CD4-positive, alpha-beta T cell treated with Interleukin-17A for 1 hour (primary cell): Measurements from ENCODE around the gene ATG13.

Experiments
- DNase-seq: peaks from one replicate; pipeline ENCODE4 v3.0.0-alpha.2; 2020

ATG13 gene

GRCh38 chr11:46609386-46609785, 8.0 kb upstream of the ATG13 start:
- no peak for DNase-seq

- DNase-seq, result no peak
Measured at GRCh38 chr11:46611526-46612304, 5.6 kb upstream of the ATG13 start.

DNA sequence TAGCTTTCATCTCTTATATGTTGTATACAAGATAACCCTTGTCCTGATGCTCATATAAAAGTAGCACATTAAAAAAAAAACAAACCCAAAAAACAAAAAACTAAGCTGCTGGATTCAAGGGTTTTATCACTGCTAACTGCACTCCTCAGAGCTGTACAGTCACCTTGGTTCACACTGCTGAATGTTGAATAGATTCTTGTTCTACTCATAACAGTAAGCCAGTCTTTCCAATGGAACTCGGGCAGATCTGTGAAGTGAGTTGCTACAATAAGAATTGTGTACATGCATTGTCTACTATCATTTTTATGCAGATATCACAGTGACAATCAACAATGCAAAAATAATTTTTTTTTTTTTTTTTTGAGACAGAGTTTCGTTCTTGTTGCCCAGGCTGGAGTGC, 5.0 kb upstream of the ATG13 start:
- DNase-seq, result no peak

GRCh38 chr11:46615756-46616155, 1.6 kb upstream of the ATG13 start:
- DNase-seq, result no peak

DNA sequence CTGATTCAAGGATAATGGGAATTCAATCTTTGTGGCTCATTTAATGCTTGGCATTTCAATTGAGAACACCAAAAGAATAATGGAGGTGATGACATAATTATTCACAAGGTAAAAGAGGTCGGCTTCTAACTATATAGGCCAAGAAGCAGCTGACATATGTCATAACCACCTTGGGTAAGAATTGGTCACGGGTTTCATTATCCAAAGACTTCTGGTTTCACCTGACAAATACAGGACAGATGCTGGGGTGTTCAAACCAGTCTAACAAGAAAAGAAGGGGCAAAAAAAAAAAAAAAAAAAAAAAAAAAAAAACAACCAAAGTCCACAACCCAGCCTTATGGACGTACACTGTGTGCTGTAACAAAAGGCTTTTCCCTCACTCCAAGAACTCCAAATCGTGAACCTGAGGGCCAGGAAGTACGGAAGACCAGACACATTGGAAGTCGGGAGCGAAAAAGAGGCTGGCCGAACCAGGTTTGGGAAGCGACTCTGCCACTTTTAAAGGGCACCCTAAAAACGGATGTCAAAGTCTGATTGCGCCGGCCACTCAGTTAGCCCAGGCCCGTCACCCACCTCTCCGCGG, 711 bp upstream of the ATG13 start:
- DNase-seq, result peak; percentile 40

GRCh38 chr11:46617972-46618314, 590 bp downstream of the ATG13 start:
- DNase-seq, result no peak

DNA sequence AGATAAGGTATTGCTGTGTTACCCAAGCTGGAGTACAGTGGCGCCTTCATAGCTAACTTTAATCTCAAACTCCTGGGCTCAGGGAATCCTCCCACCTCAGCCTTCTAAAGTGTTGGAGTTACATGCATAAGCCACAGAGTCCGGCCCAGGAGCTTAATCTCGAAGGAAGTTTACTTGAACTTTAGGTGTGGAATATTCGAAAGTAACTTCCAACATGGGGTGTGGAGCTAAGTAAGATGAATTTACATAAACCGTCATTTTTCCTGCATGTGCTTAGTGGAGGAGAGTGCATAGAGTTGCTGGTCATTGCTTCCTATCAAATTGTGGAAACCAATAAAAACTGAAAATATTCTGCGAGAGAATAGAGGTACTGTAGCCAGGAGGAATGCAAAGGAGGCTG, 1.5 kb downstream of the ATG13 start:
- no peak for DNase-seq

- DNase-seq, result no peak
Measured at GRCh38 chr11:46625406-46625805, 8.1 kb downstream of the ATG13 start.

- DNase-seq, result no peak
Measured at GRCh38 chr11:46628961-46629360, 11.6 kb downstream of the ATG13 start.

DNA sequence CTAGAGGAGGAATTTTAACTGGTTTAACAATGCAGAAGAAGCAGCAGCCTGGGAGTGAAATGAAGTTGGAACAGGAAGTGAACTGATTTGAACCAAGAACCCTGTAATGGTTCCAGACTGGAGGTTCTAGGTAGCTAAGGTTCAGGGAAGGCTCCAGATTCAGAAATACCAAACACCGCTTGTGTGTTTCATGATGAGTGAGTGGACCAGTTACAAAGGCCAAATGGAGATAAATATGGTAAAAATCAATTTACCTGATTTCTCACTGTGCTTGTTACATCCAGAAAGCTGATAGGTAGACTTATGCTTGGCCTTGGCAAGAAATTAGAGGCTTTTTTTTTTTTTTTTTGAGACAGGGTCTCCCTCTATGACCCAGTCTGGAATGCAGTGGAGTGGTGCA, 12.9 kb downstream of the ATG13 start:
- no peak for DNase-seq

DNA sequence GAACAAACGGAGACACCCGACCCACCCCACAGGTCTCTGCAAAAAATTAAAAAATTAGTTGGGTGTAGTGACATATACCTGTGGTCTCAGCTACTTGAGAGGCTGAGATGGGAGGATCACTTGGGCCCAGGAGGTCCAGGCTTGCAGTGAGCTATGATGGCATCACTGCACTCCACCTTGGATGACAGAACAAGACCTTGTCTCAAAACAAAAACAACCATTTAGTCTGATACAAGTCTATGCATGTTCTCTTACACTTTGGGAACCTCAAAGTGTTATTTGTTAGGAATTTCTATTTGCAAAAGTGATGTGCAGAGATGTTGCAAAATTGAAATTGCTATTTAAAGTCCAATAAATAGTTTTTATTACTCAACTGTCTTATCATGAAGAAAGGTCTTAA, 14.3 kb downstream of the ATG13 start:
- no peak for DNase-seq

DNA sequence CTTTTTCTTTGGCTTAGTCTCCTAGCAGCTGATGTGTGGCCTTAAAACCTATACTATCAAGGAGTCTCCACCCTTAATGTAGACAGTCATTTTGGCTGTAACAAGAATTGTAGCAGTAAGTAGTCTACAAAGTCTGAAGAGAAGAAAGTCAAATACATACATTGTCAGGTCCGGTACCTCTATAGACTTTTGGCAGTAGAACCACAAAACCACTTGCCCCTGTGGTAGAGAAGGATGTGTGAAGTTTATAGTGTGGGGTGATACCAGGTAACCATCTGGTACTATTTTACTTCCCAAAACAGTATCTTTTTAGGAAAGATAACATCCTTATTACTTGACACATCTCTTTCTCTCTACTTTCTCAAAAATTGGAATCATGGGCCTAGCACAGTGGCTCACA, 15.1 kb downstream of the ATG13 start:
- DNase-seq, result peak; percentile 14

- no peak for DNase-seq
Measured at GRCh38 chr11:46633291-46634217, 16.2 kb downstream of the ATG13 start.

DNA sequence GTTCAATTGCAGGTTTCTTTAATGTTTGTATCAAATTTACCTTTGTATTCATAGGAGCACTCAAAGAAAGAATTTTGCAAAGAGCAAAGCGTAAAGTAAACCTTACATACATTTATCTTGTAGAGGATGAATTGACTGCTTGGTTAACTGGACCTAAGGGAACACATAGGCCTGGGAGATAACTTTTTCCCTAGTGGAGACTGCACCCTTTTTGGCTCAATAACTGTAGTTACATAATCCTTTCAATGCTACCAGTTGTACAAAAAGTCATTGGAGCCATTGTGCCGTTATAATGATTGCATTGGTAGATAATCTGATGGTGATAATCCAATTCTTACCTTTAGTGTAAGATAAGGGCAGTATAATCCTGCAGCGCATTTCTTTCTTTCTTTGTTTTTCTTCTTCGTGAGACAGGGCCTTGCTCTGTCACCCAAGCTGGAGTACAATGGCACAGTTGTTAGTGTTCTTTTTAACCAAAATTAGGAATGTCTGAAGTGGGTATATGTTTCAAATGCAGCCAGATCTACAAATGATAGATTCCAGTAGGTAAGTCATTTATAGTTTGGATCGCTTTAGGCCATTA, 18.3 kb downstream of the ATG13 start:
- no peak for DNase-seq

DNA sequence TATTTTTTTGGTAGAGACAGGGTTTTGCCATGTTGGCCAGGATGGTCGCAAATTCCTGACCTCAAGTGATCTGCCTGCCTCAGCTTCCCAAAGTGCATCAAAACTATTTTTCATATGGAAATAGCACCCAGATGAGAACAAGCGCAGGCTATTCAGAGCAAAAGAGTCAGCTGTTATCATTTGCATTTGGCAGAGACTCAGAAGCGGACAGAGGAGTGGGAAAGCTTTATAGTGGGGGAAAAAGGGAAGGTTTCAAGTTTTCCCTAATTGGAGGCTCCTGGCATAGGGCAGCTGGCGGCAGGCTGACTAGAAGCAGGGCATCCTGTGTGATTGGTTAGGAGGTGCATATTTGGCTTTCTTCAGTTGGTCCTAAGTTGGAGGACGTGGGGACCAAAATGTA, 20.2 kb downstream of the ATG13 start:
- DNase-seq, result no peak

DNA sequence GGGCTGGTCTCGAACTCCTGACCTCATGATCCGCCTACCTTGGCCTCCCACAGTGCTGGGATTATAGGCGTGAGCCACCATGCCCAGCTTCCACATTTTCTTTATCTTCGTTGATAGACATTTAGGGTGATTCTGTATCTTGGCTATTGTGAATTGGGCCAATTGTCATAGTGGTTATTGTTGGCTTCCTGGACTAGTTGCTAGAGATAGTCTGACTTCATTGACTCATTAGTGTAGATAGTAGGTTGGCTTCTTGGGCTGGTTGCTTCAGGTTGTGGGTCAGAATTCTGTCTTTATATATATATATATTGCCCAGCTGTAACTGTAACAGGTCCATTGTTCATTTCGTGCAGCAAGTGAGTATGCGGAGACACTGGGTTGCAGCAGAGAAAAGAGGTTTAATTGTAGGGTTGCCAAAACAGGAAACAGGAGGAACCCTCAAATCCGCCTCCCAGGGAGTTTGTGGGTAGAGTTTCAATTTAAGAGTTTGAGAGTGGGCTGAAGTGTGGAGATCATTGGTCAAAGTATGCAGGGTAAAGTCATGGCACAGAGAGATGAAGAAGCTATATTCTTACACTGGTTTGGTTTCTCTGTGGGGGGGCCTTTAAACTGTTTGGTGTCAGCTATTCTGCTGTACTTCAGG, 22.0 kb downstream of the ATG13 start:
- DNase-seq, result no peak

- no peak for DNase-seq
Measured at GRCh38 chr11:46640036-46640788, 22.9 kb downstream of the ATG13 start.

DNA sequence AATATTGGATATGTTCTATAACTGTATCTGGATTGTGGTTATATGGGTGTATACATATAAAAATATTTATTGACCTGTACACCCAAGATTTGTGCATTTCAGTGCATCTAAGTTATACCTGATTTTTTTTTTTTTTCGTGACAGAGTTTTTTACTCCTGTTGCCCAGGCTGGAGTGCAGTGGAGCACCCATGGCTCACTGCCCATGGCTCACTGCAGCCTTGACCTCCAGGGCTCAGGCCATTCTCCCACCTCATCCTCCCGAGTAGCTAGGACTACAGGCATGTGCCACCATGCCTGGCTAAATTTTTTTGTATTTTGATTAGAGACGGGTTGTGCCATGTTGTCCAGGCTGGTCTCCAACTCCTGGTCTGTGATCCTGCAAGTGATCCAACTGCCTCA, 24.3 kb downstream of the ATG13 start:
- DNase-seq, result no peak

- no peak for DNase-seq
Measured at GRCh38 chr11:46642627-46643335, 25.4 kb downstream of the ATG13 start.

GRCh38 chr11:46643531-46643930, 26.2 kb downstream of the ATG13 start:
- DNase-seq, result no peak

GRCh38 chr11:46643986-46644385, 26.6 kb downstream of the ATG13 start:
- DNase-seq, result no peak
